Measurements from ENCODE around the gene MRPL22. TPM values are rescaled to one million over a fixed set of nuclear protein-coding genes. Genes with fewer than 3 reads are reported as not detected.

MRPL22 gene
- total RNA-seq: 10 to 100 TPM in 2 of 4 donors, 1 to 10 TPM in 1, not detected in 1; 9.4 to 13.2 (median 12.5) TPM

GRCh38 chr5:154940772-154941620 lies at the start of gene MRPL22:
MRPL22 (plus strand) TSS chr5:154941073; CDS start chr5:154941111, 38 bp downstream.
- Histone ChIP-seq H3K27ac (peak within 1 kb of the TSS; percentile 73 to 88 (median 84)), H3K27me3 (no peaks in the 10 kb centered on the region), H3K4me3 (peak within 1 kb of the TSS; percentile 58 to 69 (median 64)), H3K9me3 (no peaks in the 10 kb centered on the region), H3K4me1 (peaks cover 6 to 48% (median 28%) of the 10 kb centered on the region in 4 donors), H3K36me3 (no peaks in the 10 kb centered on the region)
- in situ Hi-C loops (cut with MboI; ENCODE audit: low pct_ligation_motif_present in 1 of 4, low pct_unique_long_range_greater_than_20kb in 1 of 4, low sequenced_read_pairs in 3 of 4): no loop called here
- peak; percentile 78 for TF ChIP-seq POLR2A (IDR thresholded peaks at IDR 0.05)
- TF ChIP-seq CTCF (IDR thresholded peaks at IDR 0.05): peak in 4 of 5 experiments; percentile 8 to 57 (median 36)
- TF ChIP-seq EP300 (IDR thresholded peaks at IDR 0.05; ENCODE audit: low read depth): no peak
- peak; percentile 67 to 85 (median 83) for TF ChIP-seq POLR2AphosphoS5 (IDR thresholded peaks at IDR 0.05)
- intact Hi-C loops (cut with DNase I; ENCODE audit: low total_unique reads): no loop called here
- 2% methylated on average over 13 to 40 of the region's 40 CpGs for WGBS, 2 donors (ENCODE audit: low coverage in 1 of 2)
- peak; percentile 95 for DNase-seq

GRCh38 chr5:154892369-154892771 lies 48.5 kb upstream of the MRPL22 start:
- no peak for DNase-seq
- intact Hi-C loops (cut with DNase I; ENCODE audit: low total_unique reads) (no loop called here), in situ Hi-C loops (cut with MboI; ENCODE audit: low pct_ligation_motif_present in 1 of 4, low pct_unique_long_range_greater_than_20kb in 1 of 4, low sequenced_read_pairs in 3 of 4) (no loop called here)
- Histone ChIP-seq H3K4me1 (no peaks in the 10 kb centered on the region), H3K36me3 (peaks cover 0 to 60% (median 16%) of the 10 kb centered on the region in 4 donors), H3K27ac (no peak overlapping the region), H3K4me3 (no peak overlapping the region), H3K27me3 (no peaks in the 10 kb centered on the region), H3K9me3 (peaks cover 0 to 2% of the 10 kb centered on the region in 2 donors)
- no peak for TF ChIP-seq CTCF (IDR thresholded peaks at IDR 0.05)
- TF ChIP-seq POLR2A (IDR thresholded peaks at IDR 0.05): no peak
- TF ChIP-seq EP300 (IDR thresholded peaks at IDR 0.05; ENCODE audit: low read depth): no peak
- TF ChIP-seq POLR2AphosphoS5 (IDR thresholded peaks at IDR 0.05): no peak
- 86 to 87% methylated on average over 13 of the region's 13 CpGs for WGBS, 2 donors (ENCODE audit: low coverage in 1 of 2)

- H3K4me1 ChIP-seq: no peaks in the 10 kb centered on the region
- in situ Hi-C loops (cut with MboI; ENCODE audit: low pct_ligation_motif_present in 1 of 4, low pct_unique_long_range_greater_than_20kb in 1 of 4, low sequenced_read_pairs in 3 of 4): no loop called here
- no peak for TF ChIP-seq POLR2A (IDR thresholded peaks at IDR 0.05)
- no peak for TF ChIP-seq POLR2AphosphoS5 (IDR thresholded peaks at IDR 0.05)
- TF ChIP-seq CTCF (IDR thresholded peaks at IDR 0.05): no peak
- TF ChIP-seq EP300 (IDR thresholded peaks at IDR 0.05; ENCODE audit: low read depth): no peak
- DNase-seq: no peak
- no peaks in the 10 kb centered on the region for H3K9me3 ChIP-seq
- 86 to 87% methylated on average over 5 of the region's 5 CpGs for WGBS, 2 donors (ENCODE audit: low coverage in 1 of 2)
- no peak overlapping the region for H3K27ac ChIP-seq
- H3K36me3 ChIP-seq: peaks cover 0 to 53% (median 13%) of the 10 kb centered on the region in 4 donors
- H3K27me3 ChIP-seq: no peaks in the 10 kb centered on the region
- H3K4me3 ChIP-seq: no peak overlapping the region
- intact Hi-C loops (cut with DNase I; ENCODE audit: low total_unique reads): no loop called here
Measured at GRCh38 chr5:154893381-154893780, 47.5 kb upstream of the MRPL22 start.

- no peaks in the 10 kb centered on the region for H3K4me1 ChIP-seq
- no peaks in the 10 kb centered on the region for H3K9me3 ChIP-seq
- peak overlapping the region in 1 of 4 donors; percentile 36 for H3K27ac ChIP-seq
- H3K36me3 ChIP-seq: peaks cover 0 to 54% (median 14%) of the 10 kb centered on the region in 4 donors
- TF ChIP-seq POLR2AphosphoS5 (IDR thresholded peaks at IDR 0.05) (no peak), EP300 (IDR thresholded peaks at IDR 0.05; ENCODE audit: low read depth) (no peak), CTCF (IDR thresholded peaks at IDR 0.05) (no peak), POLR2A (IDR thresholded peaks at IDR 0.05) (no peak)
- DNase-seq: no peak
- in situ Hi-C loops (cut with MboI; ENCODE audit: low pct_ligation_motif_present in 1 of 4, low pct_unique_long_range_greater_than_20kb in 1 of 4, low sequenced_read_pairs in 3 of 4) (no loop called here), intact Hi-C loops (cut with DNase I; ENCODE audit: low total_unique reads) (no loop called here)
- H3K4me3 ChIP-seq: no peak overlapping the region
- 87 to 89% methylated on average over 7 to 13 of the region's 14 CpGs for WGBS, 2 donors (ENCODE audit: low coverage in 1 of 2)
- H3K27me3 ChIP-seq: no peaks in the 10 kb centered on the region
Measured at GRCh38 chr5:154895606-154896561, 45.0 kb upstream of the MRPL22 start.

Data from transverse colon (tissue), 4 donors.